GM12878 (cell line): ENCODE measurements around the gene ZNF335. TPM values are rescaled to one million over a fixed set of nuclear protein-coding genes. Genes with fewer than 3 reads are reported as not detected.
A peak's percentile ranks its signal among the peaks of the same experiment; 100 is the strongest.

ENCODE experiments used
- BRCA1 ChIP-seq: IDR thresholded peaks from 2 replicates; pipeline ENCODE4 v1.6.1; 2011; ENCODE audit warnings: low read depth, low read length, improper control_type of control experiment
- DPF2 ChIP-seq: fragments of 450-650 bp; IDR thresholded peaks from 2 replicates; pipeline ENCODE4 v1.6.1; 2017; ENCODE audit warnings: mild to moderate bottlenecking
- EP300 ChIP-seq, 2 experiments: fragments of 150-350 bp in 1 of 2; IDR thresholded peaks; 2 replicates each; pipeline ENCODE4 v1.6.1; 2011 to 2012; ENCODE audit warnings: low read depth in 2 of 2, low read length in 2 of 2, borderline replicate concordance in 1 of 2, improper control_type of control experiment in 1 of 2, inconsistent platforms in 1 of 2; ENCODE audit not compliant: control insufficient read depth in 1 of 2
- ETV6 ChIP-seq, 2 experiments: fragments of 450-650 bp in 1 of 2; IDR thresholded peaks in 1 of 2; conservative IDR thresholded peaks in 1 of 2; 2 replicates each; pipeline ENCODE4 v1.6.1; 2014; ENCODE audit warnings: antibody characterized with exemption in 1 of 2, borderline replicate concordance in 1 of 2, low read depth in 1 of 2, mild to moderate bottlenecking in 1 of 2, moderate library complexity in 1 of 2
- MTA3 ChIP-seq: IDR thresholded peaks from 2 replicates; pipeline ENCODE4 v1.6.1; 2012; ENCODE audit warnings: low read length, inconsistent platforms, borderline replicate concordance
- NRF1 ChIP-seq: conservative IDR thresholded peaks from 2 replicates; pipeline ENCODE4 v1.6.1; 2011; ENCODE audit warnings: mild to moderate bottlenecking, low read depth, low read length, improper control_type of control experiment
- POU2F2 ChIP-seq: IDR thresholded peaks from 3 replicates; pipeline ENCODE4 v1.6.1; 2011; ENCODE audit warnings: low read depth, mild to moderate bottlenecking, low read length, borderline replicate concordance
- RB1 ChIP-seq: fragments of 450-650 bp; formaldehyde crosslinking; IDR thresholded peaks from 2 replicates; pipeline ENCODE4 v1.6.1; 2017; ENCODE audit warnings: mild to moderate bottlenecking, borderline replicate concordance
- RELB ChIP-seq: fragments of 450-650 bp; IDR thresholded peaks from 2 replicates; pipeline ENCODE4 v1.6.1; 2017; ENCODE audit warnings: low read depth, mild to moderate bottlenecking, moderate library complexity
- RUNX3 ChIP-seq: IDR thresholded peaks from 2 replicates; pipeline ENCODE4 v1.6.1; 2012; ENCODE audit warnings: low read length, inconsistent platforms
- SMAD1 ChIP-seq: fragments of 450-650 bp; IDR thresholded peaks from 2 replicates; pipeline ENCODE4 v1.6.1; 2018; ENCODE audit warnings: mild to moderate bottlenecking, low read depth; ENCODE audit not compliant: partially characterized antibody
- SMARCA5 ChIP-seq: fragments of 450-650 bp; IDR thresholded peaks from 2 replicates; pipeline ENCODE4 v1.6.1; 2017; ENCODE audit warnings: mild to moderate bottlenecking
- SP1 ChIP-seq: IDR thresholded peaks from one replicate; pipeline ENCODE4 v1.6.1; 2011; ENCODE audit warnings: low read depth, low read length
- SREBF1 ChIP-seq: IDR thresholded peaks from 2 replicates; pipeline ENCODE4 v1.6.1; 2012; ENCODE audit warnings: mild to moderate bottlenecking, low read length
- SREBF2 ChIP-seq: IDR thresholded peaks from 2 replicates; pipeline ENCODE4 v1.6.1; 2012; ENCODE audit warnings: mild to moderate bottlenecking, low read length
- TAF1 ChIP-seq: IDR thresholded peaks from 2 replicates; pipeline ENCODE4 v1.6.1; 2011; ENCODE audit warnings: mild to moderate bottlenecking, low read depth, low read length, borderline replicate concordance
- TBL1XR1 ChIP-seq: IDR thresholded peaks from 2 replicates; pipeline ENCODE4 v1.6.1; 2012; ENCODE audit warnings: low read depth, low read length, improper control_type of control experiment
- YY1 ChIP-seq: IDR thresholded peaks from 2 replicates; pipeline ENCODE4 v1.6.1; 2011; ENCODE audit warnings: low read depth, mild to moderate bottlenecking, low read length
- ZZZ3 ChIP-seq: IDR thresholded peaks from 2 replicates; pipeline ENCODE4 v1.6.1; 2011; ENCODE audit warnings: low read depth; ENCODE audit not compliant: control insufficient read depth, insufficient read length
- polyA plus RNA-seq, 11 experiments: library from polyadenylated mRNA; depleted of rRNA in 4 of 11; unstranded in 6 of 11; stranded (reverse) in 5 of 11; fragments of >200 nt; fragmentation: Nextera tagmentation in 4 of 11; fragmentation: Illumina TruSeq in 1 of 11; extraction: Ambion mirVana in 4 of 11; extraction: Trizol in 1 of 11; gene quantifications; 1 replicate in 1 of 11; 2 replicates in 10 of 11; pipeline versions ENCODE4 v1.2.1 to v1.2.3, GENCODE V29; 2011 to 2016; ENCODE audit warnings: inconsistent platforms in 2 of 11, missing spikeins in 2 of 11, low read depth in 1 of 11
- total RNA-seq, 4 experiments: library from RNA; depleted of rRNA in 3 of 4; stranded (reverse); fragments of >200 nt in 3 of 4; fragmentation: Illumina TruSeq in 1 of 4; extraction: Trizol in 1 of 4; gene quantifications; 2 replicates each; pipeline versions ENCODE4 v1.2.1 to v1.2.3, GENCODE V29; 2013 to 2021
- TF ChIP-seq, protein P1 (sequence below), 3 experiments: IDR thresholded peaks in 2 of 3; conservative IDR thresholded peaks in 1 of 3; 2 replicates each; pipeline ENCODE4 v1.5.1; 2011; ENCODE audit warnings: low read depth in 3 of 3, low read length in 3 of 3, mild to moderate bottlenecking in 3 of 3, control low read depth in 2 of 3, moderate library complexity in 2 of 3, inconsistent platforms in 1 of 3, mixed read lengths in 1 of 3; ENCODE audit not compliant: control insufficient read depth in 2 of 3, insufficient read depth in 1 of 3; ENCODE audit errors: extremely low read depth in 1 of 3
- TF ChIP-seq, protein P2 (sequence below): IDR thresholded peaks from 2 replicates; pipeline ENCODE4 v1.6.1; 2011; ENCODE audit warnings: borderline replicate concordance, low read depth, mild to moderate bottlenecking, moderate library complexity, mixed read lengths, low read length; ENCODE audit not compliant: insufficient read depth; ENCODE audit errors: extremely low read length

The ZNF335 gene
- total and polyA plus RNA-seq, 10 of the 15 experiments (the other 5 are each of a cell fraction or from before 2014, with no cell fraction given): 0.74 to 30.1 (median 14.5) TPM

DNA sequence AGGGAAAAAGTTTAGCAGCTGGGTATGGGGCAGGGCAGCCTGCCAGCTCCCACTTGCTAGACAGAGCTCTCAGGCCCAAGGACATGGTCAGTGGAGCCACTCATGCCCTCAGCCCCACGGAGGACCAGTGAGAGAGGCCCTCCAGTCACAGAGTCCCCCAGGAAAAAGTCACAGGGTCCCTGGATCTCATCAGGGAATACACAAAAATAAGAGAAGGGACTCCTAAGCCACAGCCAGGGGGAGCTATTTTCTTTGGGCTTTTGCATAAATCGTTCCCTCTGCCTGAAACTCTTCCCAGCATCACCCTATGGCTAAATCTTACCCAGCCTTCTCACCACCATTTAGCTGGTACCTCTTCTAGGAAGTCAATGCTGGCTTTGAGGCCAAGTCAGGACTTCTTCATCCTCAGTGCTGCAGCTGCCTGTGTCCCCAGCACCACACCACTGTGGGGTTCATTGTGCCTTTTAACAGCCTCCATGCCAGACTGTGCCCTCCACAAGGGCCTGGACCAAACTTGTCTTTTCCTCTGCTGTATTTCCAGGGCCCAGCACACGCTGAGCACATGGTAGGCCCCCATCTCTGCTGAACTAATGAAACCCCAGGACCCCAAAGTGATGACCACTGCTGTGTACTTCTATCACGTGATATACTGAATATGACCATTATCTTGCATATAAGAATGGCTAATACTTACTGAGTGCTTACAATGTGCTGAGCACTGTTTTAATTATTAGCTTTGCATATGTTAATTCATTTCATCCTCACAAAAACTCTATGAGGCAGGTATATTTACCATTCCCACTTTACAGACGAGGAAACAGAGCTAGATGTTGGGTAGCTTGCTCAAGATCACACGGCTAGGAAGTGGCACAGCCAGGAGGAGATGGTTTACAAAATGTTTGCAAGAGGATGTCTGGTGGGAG, 2.0 kb downstream of the ZNF335 start (continued):
- TF ChIP-seq EP300 (IDR thresholded peaks at IDR 0.05; ENCODE audit: borderline replicate concordance in 1 of 2, control insufficient read depth in 1 of 2, low read depth in 2 of 2, low read length in 2 of 2) (no peak), SMAD1 (no peak), DPF2 (no peak), SREBF1 (no peak), SP1 (no peak), TAF1 (no peak), MTA3 (no peak), YY1 (0 out of 2 replicates have a peak, but pooled peaks have one; percentile 19), ZZZ3 (no peak), RELB (0 out of 2 replicates have a peak, but pooled peaks have one; percentile 38), RB1 (no peak), SMARCA5 (peak; percentile 33; the same call in 1 of the 2 replicates), RUNX3 (peak; percentile 20; the same call in 1 of the 2 replicates), ETV6 (conservative IDR thresholded peaks at IDR 0.05 in 1 of 2, IDR thresholded peaks at IDR 0.05 in 1 of 2; ENCODE audit: borderline replicate concordance in 1 of 2, low read depth in 1 of 2) (no peak), SREBF2 (no peak), POU2F2 (peak; percentile 62; the same call in 2 of the 3 replicates), NRF1 (no peak), TBL1XR1 (no peak), BRCA1 (no peak)
- TF ChIP-seq, protein P1, sequence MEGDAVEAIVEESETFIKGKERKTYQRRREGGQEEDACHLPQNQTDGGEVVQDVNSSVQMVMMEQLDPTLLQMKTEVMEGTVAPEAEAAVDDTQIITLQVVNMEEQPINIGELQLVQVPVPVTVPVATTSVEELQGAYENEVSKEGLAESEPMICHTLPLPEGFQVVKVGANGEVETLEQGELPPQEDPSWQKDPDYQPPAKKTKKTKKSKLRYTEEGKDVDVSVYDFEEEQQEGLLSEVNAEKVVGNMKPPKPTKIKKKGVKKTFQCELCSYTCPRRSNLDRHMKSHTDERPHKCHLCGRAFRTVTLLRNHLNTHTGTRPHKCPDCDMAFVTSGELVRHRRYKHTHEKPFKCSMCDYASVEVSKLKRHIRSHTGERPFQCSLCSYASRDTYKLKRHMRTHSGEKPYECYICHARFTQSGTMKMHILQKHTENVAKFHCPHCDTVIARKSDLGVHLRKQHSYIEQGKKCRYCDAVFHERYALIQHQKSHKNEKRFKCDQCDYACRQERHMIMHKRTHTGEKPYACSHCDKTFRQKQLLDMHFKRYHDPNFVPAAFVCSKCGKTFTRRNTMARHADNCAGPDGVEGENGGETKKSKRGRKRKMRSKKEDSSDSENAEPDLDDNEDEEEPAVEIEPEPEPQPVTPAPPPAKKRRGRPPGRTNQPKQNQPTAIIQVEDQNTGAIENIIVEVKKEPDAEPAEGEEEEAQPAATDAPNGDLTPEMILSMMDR (IDR thresholded peaks at IDR 0.05 in 2 of 3, conservative IDR thresholded peaks at IDR 0.05 in 1 of 3; ENCODE audit: control insufficient read depth in 2 of 3, extremely low read depth in 1 of 3, insufficient read depth in 1 of 3, low read depth in 3 of 3, low read length in 3 of 3): peak; percentile 62 to 70 (median 63)
- TF ChIP-seq, protein P2, sequence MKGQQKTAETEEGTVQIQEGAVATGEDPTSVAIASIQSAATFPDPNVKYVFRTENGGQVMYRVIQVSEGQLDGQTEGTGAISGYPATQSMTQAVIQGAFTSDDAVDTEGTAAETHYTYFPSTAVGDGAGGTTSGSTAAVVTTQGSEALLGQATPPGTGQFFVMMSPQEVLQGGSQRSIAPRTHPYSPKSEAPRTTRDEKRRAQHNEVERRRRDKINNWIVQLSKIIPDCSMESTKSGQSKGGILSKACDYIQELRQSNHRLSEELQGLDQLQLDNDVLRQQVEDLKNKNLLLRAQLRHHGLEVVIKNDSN: no peak
